A549 (cell line): ENCODE data around the gene KCNA1.

ENCODE experiments used
- CEBPB ChIP-seq, 2 experiments: fragments of >200 bp in 1 of 2; sonication (Bioruptor Twin) in 1 of 2; formaldehyde crosslinking in 1 of 2; IDR thresholded peaks; 2 replicates each; pipeline ENCODE4 v1.6.1; 2012 to 2016
- CTCF ChIP-seq: fragments of >200 bp; sonication (Bioruptor Twin); formaldehyde crosslinking; IDR thresholded peaks from 3 replicates; pipeline ENCODE4 v1.5.1; 2016

- no peak for TF ChIP-seq CTCF
- no peak for TF ChIP-seq CEBPB (IDR thresholded peaks at IDR 0.05)
These were observed 28.2 kb upstream of the KCNA1 start for GRCh38 chr12:4881266-4882064.
